Stimulated activated CD4-positive, alpha-beta T cell treated with anti-CD3 and anti-CD28 coated beads, TNF-alpha, amount 100 ng/mL, for 4 hours (primary cell): ENCODE measurements around the gene SYNC.
"Not testable (repeated sequence)": the region's sequence is repeated elsewhere in the genome, so short reads cannot be mapped to it uniquely, and the experiment has no call there.

Experiments used
- DNase-seq, 3 experiments: peaks; one replicate each; pipeline ENCODE4 v3.0.0-alpha.2; 2020; ENCODE audit warnings: low read depth in 3 of 3

SYNC gene

GRCh38 chr1:32642292-32642827 lies 60.2 kb downstream of the SYNC start:
- not testable (repeated sequence) for DNase-seq

- no peak for DNase-seq
These were observed 63.0 kb downstream of the SYNC start for GRCh38 chr1:32639489-32640075.

GRCh38 chr1:32636914-32637645 lies 65.5 kb downstream of the SYNC start:
- no peak for DNase-seq

GRCh38 chr1:32635508-32636277 lies 66.9 kb downstream of the SYNC start:
- DNase-seq, result no peak

DNA sequence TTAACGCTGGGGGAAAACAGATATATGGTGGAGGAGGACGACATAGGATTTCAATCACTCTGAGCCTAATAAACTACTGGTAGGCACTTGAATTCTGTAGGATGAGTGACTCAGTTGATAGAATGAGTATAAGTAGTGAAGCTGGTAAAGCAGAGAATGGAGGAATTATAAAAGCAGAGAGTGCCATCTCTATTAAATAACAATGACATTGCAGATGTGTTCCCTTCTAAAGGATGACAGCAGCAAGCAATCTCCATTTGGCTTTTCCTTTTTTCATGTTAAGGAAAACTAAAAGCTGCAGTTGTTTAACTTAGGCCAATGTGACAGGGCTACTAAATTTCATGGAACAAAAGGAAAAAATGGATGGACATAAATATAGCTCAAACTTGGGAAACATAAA lies 69.7 kb downstream of the SYNC start:
- DNase-seq, result no peak

DNA sequence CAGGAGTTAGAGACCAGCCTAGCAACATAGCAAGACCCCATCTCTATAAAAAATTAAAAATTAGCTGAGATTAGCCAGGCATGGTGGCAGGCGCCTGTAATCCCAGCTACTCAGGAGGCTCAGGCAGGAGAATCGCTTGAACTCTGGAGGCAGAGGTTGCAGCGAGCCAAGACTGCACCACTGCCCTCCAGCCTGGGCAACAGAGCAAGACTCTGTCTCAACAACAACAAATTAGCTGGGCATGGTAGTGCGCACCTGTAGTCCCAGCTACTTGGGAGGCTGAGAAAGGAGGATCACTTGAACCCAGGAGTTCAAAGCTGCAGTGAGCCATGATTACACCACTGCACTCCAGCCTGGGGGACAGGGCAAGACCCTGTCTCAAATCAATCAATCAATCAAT lies 72.4 kb downstream of the SYNC start:
- not testable (repeated sequence) for DNase-seq
